K562 (cell line): ENCODE results near the gene HSPA1B. TPM values are rescaled to one million over a fixed set of nuclear protein-coding genes. Genes with fewer than 3 reads are reported as not detected.

Experiments
- ADNP ChIP-seq: fragments of 200-800 bp; sonication (Bioruptor generic); IDR thresholded peaks from 2 replicates; pipeline ENCODE4 v1.6.1; 2016; ENCODE audit warnings: missing genetic modification characterization, missing compliant biosample characterization
- CREBBP ChIP-seq: IDR thresholded peaks from one replicate; pipeline ENCODE4 v1.6.1; 2012; ENCODE audit warnings: low read depth, mild to moderate bottlenecking, control low read depth, inconsistent platforms, low read length
- FIP1L1 ChIP-seq: fragments of 200-400 bp; formaldehyde crosslinking; IDR thresholded peaks from 2 replicates; pipeline ENCODE4 v1.6.1; 2018; ENCODE audit warnings: mild to moderate bottlenecking, low read depth, low read length; ENCODE audit not compliant: poor library complexity, severe bottlenecking
- KAT7 ChIP-seq: sonication (generic); formaldehyde crosslinking; IDR thresholded peaks from 2 replicates; pipeline ENCODE4 v1.8.0; 2022; ENCODE audit warnings: missing genetic modification reagents, mild to moderate bottlenecking, borderline replicate concordance
- MCM3 ChIP-seq: fragments of 450-650 bp; IDR thresholded peaks from 2 replicates; pipeline ENCODE4 v1.6.1; 2016
- MIER1 ChIP-seq: fragments of 450-650 bp; IDR thresholded peaks from 2 replicates; pipeline ENCODE4 v1.6.1; 2016; ENCODE audit warnings: antibody characterized with exemption, mild to moderate bottlenecking, low read depth
- MLLT1 ChIP-seq, 2 experiments: fragments of 450-650 bp; IDR thresholded peaks; 2 replicates each; pipeline ENCODE4 v1.6.1; 2016
- OTX1 ChIP-seq: fragments of 450-650 bp; formaldehyde crosslinking; IDR thresholded peaks from 2 replicates; pipeline ENCODE4 v1.4.0; 2022; ENCODE audit warnings: mild to moderate bottlenecking
- PATZ1 ChIP-seq: fragments of 250-450 bp; sonication (Bioruptor Pico); IDR thresholded peaks from 2 replicates; pipeline ENCODE4 v1.5.0; 2020; ENCODE audit warnings: mild to moderate bottlenecking, borderline replicate concordance
- SRSF1 ChIP-seq: fragments of 200-400 bp; formaldehyde crosslinking; IDR thresholded peaks from 2 replicates; pipeline ENCODE4 v1.6.1; 2017; ENCODE audit warnings: mild to moderate bottlenecking, low read depth, low read length, moderate library complexity
- TCF3 ChIP-seq: sonication (generic); formaldehyde crosslinking; IDR thresholded peaks from 2 replicates; pipeline ENCODE4 v1.4.0; 2020; ENCODE audit warnings: mild to moderate bottlenecking, missing genetic modification reagents
- TCF7L2 ChIP-seq: fragments of 150-350 bp; IDR thresholded peaks from 2 replicates; pipeline ENCODE4 v1.6.1; 2016; ENCODE audit warnings: low read depth, mild to moderate bottlenecking, low read length, moderate library complexity
- THRB ChIP-seq: fragments of 450-650 bp; formaldehyde crosslinking; conservative IDR thresholded peaks from 2 replicates; pipeline ENCODE4 v1.4.0; 2022; ENCODE audit warnings: mild to moderate bottlenecking, missing genetic modification characterization
- ZBTB1 ChIP-seq: sonication (generic); formaldehyde crosslinking; IDR thresholded peaks from 2 replicates; pipeline ENCODE4 v1.8.1; 2023; ENCODE audit warnings: missing genetic modification reagents, low read depth, mild to moderate bottlenecking, borderline replicate concordance
- ZEB2 ChIP-seq: fragments of 450-650 bp; IDR thresholded peaks from 2 replicates; pipeline ENCODE4 v1.6.1; 2016
- ZNF217 ChIP-seq: sonication (generic); formaldehyde crosslinking; IDR thresholded peaks from 2 replicates; pipeline ENCODE4 v1.8.0; 2022; ENCODE audit warnings: mild to moderate bottlenecking, missing genetic modification reagents
- ZNF3 ChIP-seq: fragments of 250-450 bp; sonication (Bioruptor Pico); IDR thresholded peaks from 2 replicates; pipeline ENCODE4 v1.5.0; 2021; ENCODE audit warnings: mild to moderate bottlenecking, moderate library complexity
- ZZZ3 ChIP-seq: fragments of 450-650 bp; IDR thresholded peaks from 2 replicates; pipeline ENCODE4 v1.6.1; 2016; ENCODE audit warnings: antibody characterized with exemption, mild to moderate bottlenecking, moderate library complexity
- polyA plus RNA-seq, 8 experiments: library from polyadenylated mRNA; depleted of rRNA in 4 of 8; stranded (reverse) in 5 of 8; unstranded in 3 of 8; fragments of >200 nt; fragmentation: Nextera tagmentation in 2 of 8; fragmentation: Illumina TruSeq in 1 of 8; extraction: Ambion mirVana in 2 of 8; extraction: Trizol in 1 of 8; gene quantifications; 2 replicates each; pipeline versions ENCODE4 v1.2.1 to v1.2.3, GENCODE V29; 2011 to 2014; ENCODE audit warnings: inconsistent platforms in 1 of 8, missing spikeins in 1 of 8
- total RNA-seq, 7 experiments: library from RNA; depleted of rRNA in 6 of 7; stranded (reverse); fragments of >200 nt in 6 of 7; fragmentation: Illumina TruSeq in 2 of 7; extraction: Trizol in 2 of 7; gene quantifications; 2 replicates each; pipeline versions ENCODE4 v1.2.1 to v1.2.3, GENCODE V29; 2011 to 2021; ENCODE audit warnings: low replicate concordance in 1 of 7
- TF ChIP-seq, protein P1 (sequence below): fragments of 450-650 bp; IDR thresholded peaks from 2 replicates; pipeline ENCODE4 v1.6.1; 2017; ENCODE audit warnings: antibody characterized with exemption, mild to moderate bottlenecking

The HSPA1B gene
- total and polyA plus RNA-seq, 9 of the 15 experiments (the other 6 are each of a cell fraction or from before 2014, with no cell fraction given), result 0.27 to 227 (median 51.2) TPM

- TF ChIP-seq PATZ1 (CRISPR knock-in tag), result 0 out of 2 replicates have a peak, but pooled peaks have one; percentile 14
- TF ChIP-seq OTX1, result peak; percentile 98
- TF ChIP-seq ZNF3 (CRISPR knock-in tag), result no peak
- no peak for TF ChIP-seq TCF3 (CRISPR knock-in tag)
- no peak for TF ChIP-seq TCF7L2
- TF ChIP-seq MLLT1 (IDR thresholded peaks at IDR 0.05), result no peak
- TF ChIP-seq MCM3, result no peak
- TF ChIP-seq, protein P1, sequence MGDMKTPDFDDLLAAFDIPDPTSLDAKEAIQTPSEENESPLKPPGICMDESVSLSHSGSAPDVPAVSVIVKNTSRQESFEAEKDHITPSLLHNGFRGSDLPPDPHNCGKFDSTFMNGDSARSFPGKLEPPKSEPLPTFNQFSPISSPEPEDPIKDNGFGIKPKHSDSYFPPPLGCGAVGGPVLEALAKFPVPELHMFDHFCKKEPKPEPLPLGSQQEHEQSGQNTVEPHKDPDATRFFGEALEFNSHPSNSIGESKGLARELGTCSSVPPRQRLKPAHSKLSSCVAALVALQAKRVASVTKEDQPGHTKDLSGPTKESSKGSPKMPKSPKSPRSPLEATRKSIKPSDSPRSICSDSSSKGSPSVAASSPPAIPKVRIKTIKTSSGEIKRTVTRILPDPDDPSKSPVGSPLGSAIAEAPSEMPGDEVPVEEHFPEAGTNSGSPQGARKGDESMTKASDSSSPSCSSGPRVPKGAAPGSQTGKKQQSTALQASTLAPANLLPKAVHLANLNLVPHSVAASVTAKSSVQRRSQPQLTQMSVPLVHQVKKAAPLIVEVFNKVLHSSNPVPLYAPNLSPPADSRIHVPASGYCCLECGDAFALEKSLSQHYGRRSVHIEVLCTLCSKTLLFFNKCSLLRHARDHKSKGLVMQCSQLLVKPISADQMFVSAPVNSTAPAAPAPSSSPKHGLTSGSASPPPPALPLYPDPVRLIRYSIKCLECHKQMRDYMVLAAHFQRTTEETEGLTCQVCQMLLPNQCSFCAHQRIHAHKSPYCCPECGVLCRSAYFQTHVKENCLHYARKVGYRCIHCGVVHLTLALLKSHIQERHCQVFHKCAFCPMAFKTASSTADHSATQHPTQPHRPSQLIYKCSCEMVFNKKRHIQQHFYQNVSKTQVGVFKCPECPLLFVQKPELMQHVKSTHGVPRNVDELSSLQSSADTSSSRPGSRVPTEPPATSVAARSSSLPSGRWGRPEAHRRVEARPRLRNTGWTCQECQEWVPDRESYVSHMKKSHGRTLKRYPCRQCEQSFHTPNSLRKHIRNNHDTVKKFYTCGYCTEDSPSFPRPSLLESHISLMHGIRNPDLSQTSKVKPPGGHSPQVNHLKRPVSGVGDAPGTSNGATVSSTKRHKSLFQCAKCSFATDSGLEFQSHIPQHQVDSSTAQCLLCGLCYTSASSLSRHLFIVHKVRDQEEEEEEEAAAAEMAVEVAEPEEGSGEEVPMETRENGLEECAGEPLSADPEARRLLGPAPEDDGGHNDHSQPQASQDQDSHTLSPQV, result no peak
- no peak for TF ChIP-seq ZNF217 (CRISPR knock-in tag)
- no peak for TF ChIP-seq ADNP (tag)
- no peak for TF ChIP-seq ZZZ3
- no peak for TF ChIP-seq CREBBP
- peak; percentile 95; the same call in 1 of the 2 replicates for TF ChIP-seq KAT7 (CRISPR knock-in tag)
- TF ChIP-seq ZEB2, result no peak
- peak; percentile 97 for TF ChIP-seq THRB (CRISPR knock-in tag)
- TF ChIP-seq ZBTB1 (CRISPR knock-in tag), result peak; percentile 10
- TF ChIP-seq SRSF1, result peak; percentile 94
- peak; percentile 93 for TF ChIP-seq FIP1L1
- TF ChIP-seq MIER1, result no peak
Observed at GRCh38 chr6:31827286-31828079, at the start of gene HSPA1B (continued).
